HL-60 (cell line): ENCODE results near the gene ANKS6.
"Not testable (repeated sequence)": the region's sequence is repeated elsewhere in the genome, so short reads cannot be mapped to it uniquely, and the experiment has no call there.

Experiments
- DNase-seq, 2 experiments: peaks; one replicate each; pipeline ENCODE4 v3.0.0-alpha.2; 2010 to 2020; ENCODE audit warnings: low read depth in 1 of 2, low spot score in 1 of 2
- H3K27ac ChIP-seq: fragments of 250-450 bp; sonication (Bioruptor Pico); replicated peaks from 2 replicates; pipeline ENCODE4 v1.5.1; 2020; ENCODE audit warnings: mild to moderate bottlenecking, moderate library complexity
- H3K27me3 ChIP-seq: fragments of 250-450 bp; sonication (Bioruptor Pico); 2 replicates; pipeline ENCODE4 v1.5.1; 2021; ENCODE audit warnings: mild to moderate bottlenecking, moderate library complexity; ENCODE audit not compliant: insufficient read depth, poor library complexity, severe bottlenecking
- H3K4me3 ChIP-seq: replicated peaks from 2 replicates; pipeline ENCODE4 v1.5.1; 2011; ENCODE audit warnings: mild to moderate bottlenecking, control low read depth, low read length; ENCODE audit not compliant: insufficient read depth
- CTCF ChIP-seq: IDR thresholded peaks from one replicate; pipeline ENCODE4 v1.5.1; 2011; ENCODE audit warnings: low read length, control low read depth, inconsistent platforms; ENCODE audit not compliant: insufficient read depth
- GABPA ChIP-seq: IDR thresholded peaks from 2 replicates; pipeline ENCODE4 v1.6.1; 2012; ENCODE audit warnings: low read depth
- POLR2AphosphoS5 ChIP-seq: IDR thresholded peaks from 2 replicates; pipeline ENCODE4 v1.6.1; 2012; ENCODE audit warnings: low read depth
- REST ChIP-seq: IDR thresholded peaks from 2 replicates; pipeline ENCODE4 v1.6.1; 2012; ENCODE audit warnings: low read depth; ENCODE audit not compliant: insufficient replicate concordance
- SPI1 ChIP-seq: IDR thresholded peaks from 2 replicates; pipeline ENCODE4 v1.6.1; 2012; ENCODE audit warnings: low read depth, mild to moderate bottlenecking, borderline replicate concordance

The ANKS6 gene

GRCh38 chr9:98688710-98689495 is 107.5 kb downstream of the ANKS6 start:
- no peaks in the 10 kb centered on the region for H3K27me3 ChIP-seq

GRCh38 chr9:98687911-98688310 is 108.4 kb downstream of the ANKS6 start:
- no peak for DNase-seq
- no peaks in the 10 kb centered on the region for H3K27me3 ChIP-seq
- TF ChIP-seq REST, result no peak
- TF ChIP-seq POLR2AphosphoS5, result no peak
- TF ChIP-seq GABPA, result no peak
- no peak for TF ChIP-seq SPI1
- TF ChIP-seq CTCF, result no peak
- no peak overlapping the region for H3K4me3 ChIP-seq
- no peak overlapping the region for H3K27ac ChIP-seq

More at GRCh38 chr9:98688710-98689495, 107.5 kb downstream of the ANKS6 start:
- Histone ChIP-seq H3K4me3 (no peak overlapping the region), H3K27ac (no peak overlapping the region)
- DNase-seq, result no peak
- TF ChIP-seq GABPA (no peak), POLR2AphosphoS5 (no peak), REST (no peak)

- TF ChIP-seq SPI1 (no peak), GABPA (no peak), CTCF (no peak), REST (no peak), POLR2AphosphoS5 (no peak)
- DNase-seq, result no peak
- Histone ChIP-seq H3K27ac (no peak overlapping the region), H3K4me3 (no peak overlapping the region), H3K27me3 (no peaks in the 10 kb centered on the region)
These were observed 109.1 kb downstream of the ANKS6 start for GRCh38 chr9:98686961-98687855.

- not testable (repeated sequence) for H3K27ac ChIP-seq, H3K27me3 ChIP-seq, H3K4me3 ChIP-seq, DNase-seq
These were observed 111.5 kb downstream of the ANKS6 start for GRCh38 chr9:98684816-98685215.
